GM19035 (cell line): ENCODE results near the gene YY2.
"Not testable (repeated sequence)": the region's sequence is repeated elsewhere in the genome, so short reads cannot be mapped to it uniquely, and the experiment has no call there.

Source experiments
- ATAC-seq: cut with Tn5 transposase; IDR thresholded peaks from one replicate; pipeline ENCODE4 v1.9.1; 2021; ENCODE audit not compliant: unreplicated experiment

YY2 gene

GRCh38 chrX:21873063-21873775 is 17.4 kb downstream of the YY2 start:
- ATAC-seq = no peak

GRCh38 chrX:21874182-21874581 is 18.4 kb downstream of the YY2 start:
- ATAC-seq = not testable (repeated sequence)

- no peak for ATAC-seq
Observed at GRCh38 chrX:21875013-21875412, 19.2 kb downstream of the YY2 start.

GRCh38 chrX:21881881-21882574 is 26.2 kb downstream of the YY2 start:
- no peak for ATAC-seq

GRCh38 chrX:21883258-21883657 is 27.5 kb downstream of the YY2 start:
- no peak for ATAC-seq

GRCh38 chrX:21885568-21885967 is 29.8 kb downstream of the YY2 start:
- no peak for ATAC-seq

GRCh38 chrX:21905313-21905712 is 49.5 kb downstream of the YY2 start:
- no peak for ATAC-seq

- no peak for ATAC-seq
Observed at GRCh38 chrX:21905953-21906352, 50.2 kb downstream of the YY2 start.

- no peak for ATAC-seq
Observed at GRCh38 chrX:21907260-21907659, 51.5 kb downstream of the YY2 start.
